DND-41 (cell line): ENCODE data around the gene SUSD5.

Experiments
- CTCF ChIP-seq: IDR thresholded peaks from 2 replicates; pipeline ENCODE4 v1.5.1; 2012; ENCODE audit warnings: borderline replicate concordance, low read length, moderate library complexity, mild to moderate bottlenecking; ENCODE audit not compliant: poor library complexity, severe bottlenecking; ENCODE audit errors: extremely low read depth
- EZH2 ChIP-seq: IDR thresholded peaks from 3 replicates; pipeline ENCODE4 v1.6.1; 2012; ENCODE audit warnings: borderline replicate concordance, low read depth, mild to moderate bottlenecking, moderate library complexity, low read length, inconsistent platforms; ENCODE audit not compliant: severe bottlenecking

GRCh38 chr3:33103034-33103433 is 115.6 kb downstream of the SUSD5 start:
- no peak for TF ChIP-seq EZH2
- TF ChIP-seq CTCF = no peak
